ENCODE results near the gene MRPS23.

MRPS23 gene

DNA sequence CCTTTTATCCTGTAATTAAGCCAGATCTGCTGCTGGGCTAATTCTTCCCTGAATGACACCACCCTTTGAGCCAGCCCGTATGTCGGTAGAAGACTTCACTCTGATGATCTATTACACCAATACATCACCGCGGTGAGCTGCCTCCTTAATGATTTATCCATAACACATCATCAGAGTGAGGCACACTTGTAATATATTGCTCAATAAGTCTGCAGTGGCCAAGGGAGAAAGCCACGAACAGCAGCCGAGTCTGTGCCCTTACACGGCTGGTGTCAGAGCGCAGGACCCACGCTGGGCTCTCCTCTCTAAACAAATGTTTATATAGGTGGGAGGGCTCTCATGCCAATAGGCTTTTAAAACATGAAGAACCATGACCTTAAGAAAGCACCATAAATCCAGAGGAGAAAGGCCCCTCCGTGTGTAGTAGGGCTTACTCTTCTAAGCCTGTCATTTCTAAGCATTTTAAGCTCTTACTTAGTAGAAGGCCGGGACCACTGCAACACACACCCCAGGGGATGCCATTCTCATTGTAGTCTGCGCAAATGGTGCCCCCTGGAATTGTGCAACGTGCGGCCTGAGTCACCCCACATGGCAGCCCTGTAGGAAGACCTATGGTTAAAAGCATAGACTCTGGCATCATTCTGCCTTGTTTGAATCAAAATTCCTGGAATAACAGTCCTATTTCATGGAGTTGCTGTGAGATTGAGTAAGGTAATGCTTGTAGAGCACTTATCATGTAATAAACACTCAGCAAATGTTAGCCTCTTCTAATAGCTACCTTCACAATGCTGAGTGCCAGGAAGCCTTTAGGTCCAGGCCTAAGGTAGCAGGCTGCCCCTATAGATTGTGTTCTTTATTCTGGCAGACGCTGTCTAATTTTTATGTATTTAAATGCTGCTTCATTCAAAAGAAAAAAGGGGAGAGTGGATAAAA lies 26.1 kb downstream of the MRPS23 start:
- H3F3A ChIP-seq (ENCODE audit: insufficient read depth): no peaks in the 10 kb centered on the region

DNA sequence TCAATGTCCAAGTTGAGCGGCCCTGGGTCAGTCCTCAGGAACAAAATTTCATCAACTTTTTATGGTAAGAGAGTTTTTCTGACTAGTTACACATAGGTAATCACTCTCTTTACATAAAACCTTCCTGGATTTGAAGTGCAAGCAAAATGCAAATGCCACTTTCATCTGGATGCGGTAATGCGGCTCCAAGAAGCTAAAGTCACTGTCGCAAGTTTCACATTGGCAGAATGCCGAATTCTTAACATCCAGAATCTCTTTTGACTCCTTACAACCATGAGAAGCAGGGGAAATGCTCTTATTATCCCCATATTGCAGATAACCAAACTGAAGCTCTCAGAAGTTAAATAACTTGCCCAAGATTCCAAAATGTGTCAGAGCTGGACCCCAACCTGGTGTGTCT lies 30.0 kb downstream of the MRPS23 start:
- no peak for TF ChIP-seq EZH2phosphoT487 (conservative IDR thresholded peaks at IDR 0.05; ENCODE audit: low read length)
- TF ChIP-seq, protein P1, sequence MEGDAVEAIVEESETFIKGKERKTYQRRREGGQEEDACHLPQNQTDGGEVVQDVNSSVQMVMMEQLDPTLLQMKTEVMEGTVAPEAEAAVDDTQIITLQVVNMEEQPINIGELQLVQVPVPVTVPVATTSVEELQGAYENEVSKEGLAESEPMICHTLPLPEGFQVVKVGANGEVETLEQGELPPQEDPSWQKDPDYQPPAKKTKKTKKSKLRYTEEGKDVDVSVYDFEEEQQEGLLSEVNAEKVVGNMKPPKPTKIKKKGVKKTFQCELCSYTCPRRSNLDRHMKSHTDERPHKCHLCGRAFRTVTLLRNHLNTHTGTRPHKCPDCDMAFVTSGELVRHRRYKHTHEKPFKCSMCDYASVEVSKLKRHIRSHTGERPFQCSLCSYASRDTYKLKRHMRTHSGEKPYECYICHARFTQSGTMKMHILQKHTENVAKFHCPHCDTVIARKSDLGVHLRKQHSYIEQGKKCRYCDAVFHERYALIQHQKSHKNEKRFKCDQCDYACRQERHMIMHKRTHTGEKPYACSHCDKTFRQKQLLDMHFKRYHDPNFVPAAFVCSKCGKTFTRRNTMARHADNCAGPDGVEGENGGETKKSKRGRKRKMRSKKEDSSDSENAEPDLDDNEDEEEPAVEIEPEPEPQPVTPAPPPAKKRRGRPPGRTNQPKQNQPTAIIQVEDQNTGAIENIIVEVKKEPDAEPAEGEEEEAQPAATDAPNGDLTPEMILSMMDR (IDR thresholded peaks at IDR 0.05; ENCODE audit: insufficient read depth, low read length, poor library complexity, severe bottlenecking): no peak
- Histone ChIP-seq H3K9me3 (ENCODE audit: insufficient read depth, low read length) (no peaks in the 10 kb centered on the region), H3K4me2 (ENCODE audit: low read depth, low read length, poor library complexity, severe bottlenecking) (no peak overlapping the region), H3K36me3 (ENCODE audit: low read length) (no peaks in the 10 kb centered on the region), H3K27ac (ENCODE audit: low read depth, low read length) (no peak overlapping the region), H3K27me3 (ENCODE audit: low read length) (no peaks in the 10 kb centered on the region), H3K9ac (ENCODE audit: low read length) (no peak overlapping the region), H2AFZ (ENCODE audit: low read depth, low read length, severe bottlenecking) (no peak overlapping the region), H3K4me3 (ENCODE audit: insufficient read depth, low read length, poor library complexity, severe bottlenecking) (no peak overlapping the region), H3K9me2 (replicated peaks; ENCODE audit: insufficient read depth, low read length) (no peaks in the 10 kb centered on the region), H4K20me1 (ENCODE audit: low read depth, low read length) (no peaks in the 10 kb centered on the region), H3F3A (ENCODE audit: insufficient read depth) (no peaks in the 10 kb centered on the region), H3K79me2 (ENCODE audit: insufficient read depth, low read length) (no peaks in the 10 kb centered on the region)

More for the DNA sequence above, 26.1 kb downstream of the MRPS23 start:
- H3K36me3 ChIP-seq (ENCODE audit: low read length): no peaks in the 10 kb centered on the region
- no peak for TF ChIP-seq EZH2phosphoT487 (conservative IDR thresholded peaks at IDR 0.05; ENCODE audit: low read length)
- TF ChIP-seq, protein P1 (IDR thresholded peaks at IDR 0.05; ENCODE audit: insufficient read depth, low read length, poor library complexity, severe bottlenecking): no peak
- H3K79me2 ChIP-seq (ENCODE audit: insufficient read depth, low read length): no peaks in the 10 kb centered on the region
- no peak overlapping the region for H3K4me3 ChIP-seq (ENCODE audit: insufficient read depth, low read length, poor library complexity, severe bottlenecking)
- H2AFZ ChIP-seq (ENCODE audit: low read depth, low read length, severe bottlenecking): no peak overlapping the region
- no peak overlapping the region for H3K4me2 ChIP-seq (ENCODE audit: low read depth, low read length, poor library complexity, severe bottlenecking)
- H3K9me3 ChIP-seq (ENCODE audit: insufficient read depth, low read length): no peaks in the 10 kb centered on the region
- no peaks in the 10 kb centered on the region for H4K20me1 ChIP-seq (ENCODE audit: low read depth, low read length)
- no peaks in the 10 kb centered on the region for H3K27me3 ChIP-seq (ENCODE audit: low read length)
- H3K9ac ChIP-seq (ENCODE audit: low read length): no peak overlapping the region
- no peaks in the 10 kb centered on the region for H3K9me2 ChIP-seq (replicated peaks; ENCODE audit: insufficient read depth, low read length)
- no peak overlapping the region for H3K27ac ChIP-seq (ENCODE audit: low read depth, low read length)

GRCh38 chr17:57819285-57819684 lies 30.6 kb downstream of the MRPS23 start:
- H3K27me3 ChIP-seq (ENCODE audit: low read length): no peaks in the 10 kb centered on the region

More at GRCh38 chr17:57819285-57819684, 30.6 kb downstream of the MRPS23 start:
- H3K4me2 ChIP-seq (ENCODE audit: low read depth, low read length, poor library complexity, severe bottlenecking): no peak overlapping the region
- H3K36me3 ChIP-seq (ENCODE audit: low read length): no peaks in the 10 kb centered on the region
- H3K9me2 ChIP-seq (replicated peaks; ENCODE audit: insufficient read depth, low read length): no peaks in the 10 kb centered on the region
- H3K9me3 ChIP-seq (ENCODE audit: insufficient read depth, low read length): no peaks in the 10 kb centered on the region
- H2AFZ ChIP-seq (ENCODE audit: low read depth, low read length, severe bottlenecking): no peak overlapping the region
- H3K27ac ChIP-seq (ENCODE audit: low read depth, low read length): no peak overlapping the region
- H3K9ac ChIP-seq (ENCODE audit: low read length): no peak overlapping the region
- H4K20me1 ChIP-seq (ENCODE audit: low read depth, low read length): no peaks in the 10 kb centered on the region
- TF ChIP-seq, protein P1 (IDR thresholded peaks at IDR 0.05; ENCODE audit: insufficient read depth, low read length, poor library complexity, severe bottlenecking): no peak
- TF ChIP-seq EZH2phosphoT487 (conservative IDR thresholded peaks at IDR 0.05; ENCODE audit: low read length): no peak
- H3K79me2 ChIP-seq (ENCODE audit: insufficient read depth, low read length): no peaks in the 10 kb centered on the region
- no peak overlapping the region for H3K4me3 ChIP-seq (ENCODE audit: insufficient read depth, low read length, poor library complexity, severe bottlenecking)
- H3F3A ChIP-seq (ENCODE audit: insufficient read depth): no peaks in the 10 kb centered on the region

All from SU-DHL-6 (cell line).